ENCODE measurements around the gene TINCR. TPM values are rescaled to one million over a fixed set of nuclear protein-coding genes. Genes with fewer than 3 reads are reported as not detected.

TINCR gene
- total RNA-seq, 1 experiment from 2014 or later = 0.17 TPM

- H3K79me1 ChIP-seq (ENCODE audit: insufficient read depth, low read depth, low read length, poor library complexity, severe bottlenecking) = no peaks in the 10 kb centered on the region
- H2BK120ac ChIP-seq (ENCODE audit: low read depth, low read length, poor library complexity, severe bottlenecking) = no peak overlapping the region
- WGBS (ENCODE audit: extremely low coverage, insufficient read length, low lambda C conversion rate) = no CpG with 5 or more reads among the region's 6 CpGs
- H3K23me2 ChIP-seq (ENCODE audit: insufficient read length, low read depth, low read length, poor library complexity, severe bottlenecking) = no peaks in the 10 kb centered on the region
- Mint-ChIP-seq H3K4me1 (peaks cover 12 to 15% of the 10 kb centered on the region in 2 experiments), H3K36me3 (ENCODE audit: insufficient read depth in 1 of 3, low read depth in 3 of 3) (no peaks in the 10 kb centered on the region; a peak in 1 of 7 replicates), H3K27me3 (ENCODE audit: low read depth) (no peaks in the 10 kb centered on the region; the same call in 1 of the 2 replicates), H3K27ac (no peak overlapping the region), H3K4me3 (no peak overlapping the region), H3K9me3 (no peaks in the 10 kb centered on the region)
- no peak overlapping the region for H3K4me2 ChIP-seq (ENCODE audit: insufficient read depth, insufficient read length, low read length)
- H3K18ac ChIP-seq (ENCODE audit: insufficient read length, low read depth, low read length) = no peak overlapping the region
- H4K8ac ChIP-seq (replicated peaks; ENCODE audit: insufficient read length, low read depth, low read length) = no peak overlapping the region
- H3T11ph ChIP-seq (ENCODE audit: low read length) = no peak overlapping the region
- no peak overlapping the region for H4K5ac ChIP-seq (ENCODE audit: insufficient read length, low read depth, low read length)
- no peak overlapping the region for H3K27ac ChIP-seq (ENCODE audit: insufficient read length, low read depth, low read length)
- H3K9me3 ChIP-seq (ENCODE audit: control insufficient read depth, low read depth, low read length) = no peaks in the 10 kb centered on the region
- H3K9ac ChIP-seq (ENCODE audit: extremely low read depth, insufficient read length, low read length) = no peak overlapping the region
- H2BK15ac ChIP-seq (ENCODE audit: low read depth, low read length) = no peak overlapping the region
- no peak overlapping the region for H3K4ac ChIP-seq (ENCODE audit: low read depth, low read length)
- no peaks in the 10 kb centered on the region for H4K20me1 ChIP-seq (ENCODE audit: control insufficient read depth, insufficient read depth, insufficient read length)
- DNase-seq = no peak
- TF ChIP-seq CTCF (conservative IDR thresholded peaks at IDR 0.05) = no peak
- H3K79me2 ChIP-seq (ENCODE audit: insufficient read depth, low read length) = no peaks in the 10 kb centered on the region
- H3K4me1 ChIP-seq (ENCODE audit: insufficient read depth, low read length) = no peaks in the 10 kb centered on the region
- no peaks in the 10 kb centered on the region for H3K27me3 ChIP-seq (ENCODE audit: insufficient read depth, low read length)
- H2BK5ac ChIP-seq (ENCODE audit: insufficient read length, low read length) = no peak overlapping the region
- H2AFZ ChIP-seq (ENCODE audit: low read length) = no peak overlapping the region
- H2BK20ac ChIP-seq (ENCODE audit: low read depth, low read length, poor library complexity, severe bottlenecking) = no peak overlapping the region
- H3K56ac ChIP-seq (ENCODE audit: insufficient read length, low read depth, low read length) = no peak overlapping the region
- H3K14ac ChIP-seq (ENCODE audit: insufficient read depth, low read length) = no peak overlapping the region
- H2BK12ac ChIP-seq (ENCODE audit: insufficient read length, low read depth, low read length) = no peak overlapping the region
- H3K23ac ChIP-seq (ENCODE audit: insufficient read length, low read depth, low read length) = no peak overlapping the region
- no peak overlapping the region for H2AK5ac ChIP-seq (ENCODE audit: insufficient read length, low read length)
- no peak overlapping the region for H4K91ac ChIP-seq (ENCODE audit: insufficient read length, low read depth, low read length)
Measured at GRCh38 chr19:5579286-5579685, 11.5 kb upstream of the TINCR start.
